Hepatocyte (in vitro differentiated cells): ENCODE measurements around the gene CORO2A.

Experiments used
- EZH2 ChIP-seq: fragments of 200-600 bp; sonication (generic); IDR thresholded peaks from 2 replicates; pipeline ENCODE4 v1.6.1; 2016; ENCODE audit warnings: antibody characterized with exemption, mild to moderate bottlenecking, borderline replicate concordance
- TF ChIP-seq, protein P1 (sequence below): fragments of 200-600 bp; sonication (generic); IDR thresholded peaks from 2 replicates; pipeline ENCODE4 v1.5.1; 2016; ENCODE audit warnings: antibody characterized with exemption, mild to moderate bottlenecking; ENCODE audit not compliant: poor library complexity

DNA sequence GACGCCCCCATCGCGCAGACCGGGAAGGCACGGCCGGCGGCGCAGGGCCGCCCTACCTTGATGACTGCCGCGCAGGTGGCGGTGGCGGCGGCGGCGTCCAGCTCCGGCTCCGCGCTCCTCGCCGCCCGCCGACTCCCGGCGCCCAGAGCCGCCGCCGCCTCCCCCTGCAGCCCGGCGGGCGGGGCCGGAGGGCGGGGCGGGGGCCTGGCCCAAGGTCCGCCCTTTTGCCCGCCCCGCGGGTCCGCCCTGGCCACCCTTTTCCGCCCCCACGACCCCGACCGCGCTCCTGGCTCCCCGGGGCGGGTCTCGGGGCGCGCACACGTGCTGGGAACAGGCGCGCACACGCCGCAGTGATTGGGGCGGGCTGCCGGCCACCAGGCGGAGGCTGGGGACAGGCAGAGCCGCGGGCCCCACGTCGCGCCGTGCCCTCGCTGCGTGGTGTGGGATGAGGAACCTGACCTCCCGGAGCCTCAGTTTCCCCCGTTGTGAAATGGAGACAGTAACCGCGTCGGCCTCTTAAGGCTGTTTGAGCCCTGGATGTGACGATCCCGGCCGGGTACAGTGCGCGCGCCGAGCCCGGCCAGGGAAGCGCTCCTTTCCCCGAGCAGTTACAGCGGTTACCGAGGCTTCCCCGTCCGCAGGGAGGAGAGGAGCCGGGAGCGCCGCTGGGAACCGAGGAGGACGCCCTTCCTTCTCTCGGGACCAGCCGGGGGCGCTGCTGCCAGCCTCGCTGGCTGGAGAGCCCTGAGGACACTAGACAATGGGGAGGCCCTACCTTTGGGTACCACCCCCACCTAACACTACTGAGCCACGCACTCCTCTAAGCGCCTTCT is at the start of gene CORO2A:
- TF ChIP-seq, protein P1, sequence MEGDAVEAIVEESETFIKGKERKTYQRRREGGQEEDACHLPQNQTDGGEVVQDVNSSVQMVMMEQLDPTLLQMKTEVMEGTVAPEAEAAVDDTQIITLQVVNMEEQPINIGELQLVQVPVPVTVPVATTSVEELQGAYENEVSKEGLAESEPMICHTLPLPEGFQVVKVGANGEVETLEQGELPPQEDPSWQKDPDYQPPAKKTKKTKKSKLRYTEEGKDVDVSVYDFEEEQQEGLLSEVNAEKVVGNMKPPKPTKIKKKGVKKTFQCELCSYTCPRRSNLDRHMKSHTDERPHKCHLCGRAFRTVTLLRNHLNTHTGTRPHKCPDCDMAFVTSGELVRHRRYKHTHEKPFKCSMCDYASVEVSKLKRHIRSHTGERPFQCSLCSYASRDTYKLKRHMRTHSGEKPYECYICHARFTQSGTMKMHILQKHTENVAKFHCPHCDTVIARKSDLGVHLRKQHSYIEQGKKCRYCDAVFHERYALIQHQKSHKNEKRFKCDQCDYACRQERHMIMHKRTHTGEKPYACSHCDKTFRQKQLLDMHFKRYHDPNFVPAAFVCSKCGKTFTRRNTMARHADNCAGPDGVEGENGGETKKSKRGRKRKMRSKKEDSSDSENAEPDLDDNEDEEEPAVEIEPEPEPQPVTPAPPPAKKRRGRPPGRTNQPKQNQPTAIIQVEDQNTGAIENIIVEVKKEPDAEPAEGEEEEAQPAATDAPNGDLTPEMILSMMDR = peak; percentile 54
- TF ChIP-seq EZH2 = no peak
